22Rv1 (cell line): ENCODE data around the gene KCTD3.

Source experiments
- ZFX ChIP-seq: fragments of 450-650 bp; IDR thresholded peaks from 2 replicates; pipeline ENCODE4 v1.6.1; 2017; ENCODE audit warnings: antibody characterized with exemption, borderline replicate concordance
- TF ChIP-seq, protein P1 (sequence below): fragments of 450-650 bp; IDR thresholded peaks from 2 replicates; pipeline ENCODE4 v1.5.1; 2017; ENCODE audit warnings: mild to moderate bottlenecking

- TF ChIP-seq, protein P1, sequence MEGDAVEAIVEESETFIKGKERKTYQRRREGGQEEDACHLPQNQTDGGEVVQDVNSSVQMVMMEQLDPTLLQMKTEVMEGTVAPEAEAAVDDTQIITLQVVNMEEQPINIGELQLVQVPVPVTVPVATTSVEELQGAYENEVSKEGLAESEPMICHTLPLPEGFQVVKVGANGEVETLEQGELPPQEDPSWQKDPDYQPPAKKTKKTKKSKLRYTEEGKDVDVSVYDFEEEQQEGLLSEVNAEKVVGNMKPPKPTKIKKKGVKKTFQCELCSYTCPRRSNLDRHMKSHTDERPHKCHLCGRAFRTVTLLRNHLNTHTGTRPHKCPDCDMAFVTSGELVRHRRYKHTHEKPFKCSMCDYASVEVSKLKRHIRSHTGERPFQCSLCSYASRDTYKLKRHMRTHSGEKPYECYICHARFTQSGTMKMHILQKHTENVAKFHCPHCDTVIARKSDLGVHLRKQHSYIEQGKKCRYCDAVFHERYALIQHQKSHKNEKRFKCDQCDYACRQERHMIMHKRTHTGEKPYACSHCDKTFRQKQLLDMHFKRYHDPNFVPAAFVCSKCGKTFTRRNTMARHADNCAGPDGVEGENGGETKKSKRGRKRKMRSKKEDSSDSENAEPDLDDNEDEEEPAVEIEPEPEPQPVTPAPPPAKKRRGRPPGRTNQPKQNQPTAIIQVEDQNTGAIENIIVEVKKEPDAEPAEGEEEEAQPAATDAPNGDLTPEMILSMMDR, result no peak
- TF ChIP-seq ZFX, result no peak
Measured at GRCh38 chr1:215529111-215529510, 38.0 kb upstream of the KCTD3 start.
